HepG2 (cell line): ENCODE results near the gene GCNT4. TPM values are rescaled to one million over a fixed set of nuclear protein-coding genes. Genes with fewer than 3 reads are reported as not detected.

Source experiments
- ATAC-seq: fragments of 200-7000 bp; cut with Tn5 transposase; 3 replicates; pipeline ENCODE4 v1.9.1; 2020; ENCODE audit warnings: mild to moderate bottlenecking, moderate library complexity
- BruUV-seq: library from RNA; stranded (reverse); fragments of 400-500 nt; replicated peaks from 2 replicates; lab custom pipeline; 2021; lab: Mats Ljungman, UMichigan
- CTCF ChIA-PET: fragments of 300-600 bp; formaldehyde crosslinking; extraction: SDS; loops from one replicate; lab custom pipeline; 2021; ENCODE audit warnings: low total read pairs, inconsistent platforms, low intra/inter-chr PET ratio; lab: Yijun Ruan, JAX
- POLR2A ChIA-PET: fragments of 350-600 bp; sonication (Branson Sonifier 250); formaldehyde crosslinking; loops from one replicate; lab custom pipeline; 2020; ENCODE audit warnings: antibody characterized with exemption, inconsistent platforms; lab: Yijun Ruan, JAX
- DNase-seq: peaks from one replicate; pipeline ENCODE4 v3.0.0-alpha.2; 2015; ENCODE audit warnings: low spot score
- FAIRE-seq: peaks from 3 replicates; lab custom pipeline; 2011; peaks lifted over from hg19 to GRCh38; lab: Jason Lieb, UNC
- H2AFZ ChIP-seq: one replicate; pipeline ENCODE4 v1.6.1; 2011; ENCODE audit warnings: low read length, inconsistent platforms
- H3K27ac ChIP-seq: fragments of 300-600 bp; 3 replicates; pipeline ENCODE4 v1.8.0; 2011; ENCODE audit warnings: mixed run types, mild to moderate bottlenecking, mixed read lengths, low read length, inconsistent platforms; ENCODE audit not compliant: insufficient read depth; ENCODE audit errors: extremely low read length
- H3K27me3 ChIP-seq, 2 experiments: fragments of 200-600 bp in 1 of 2; 2 replicates in 1 of 2; 3 replicates in 1 of 2; pipeline versions ENCODE4 v1.6.0 to v1.8.0; 2011; ENCODE audit warnings: low read length in 2 of 2, mild to moderate bottlenecking in 2 of 2, moderate library complexity in 2 of 2, inconsistent platforms in 1 of 2; ENCODE audit not compliant: insufficient read depth in 2 of 2, control insufficient read depth in 1 of 2
- H3K36me3 ChIP-seq, 2 experiments: fragments of 200-600 bp in 1 of 2; replicated peaks in 1 of 2; 2 replicates in 1 of 2; 3 replicates in 1 of 2; pipeline versions ENCODE4 v1.5.1 to v1.8.0; 2011; ENCODE audit warnings: low read length in 2 of 2, inconsistent platforms in 1 of 2; ENCODE audit not compliant: insufficient read depth in 2 of 2, control insufficient read depth in 1 of 2
- H3K4me1 ChIP-seq: 2 replicates; pipeline ENCODE4 v1.5.1; 2012; ENCODE audit warnings: low read length, inconsistent platforms; ENCODE audit not compliant: insufficient read depth
- H3K4me2 ChIP-seq: 2 replicates; pipeline ENCODE4 v1.6.0; 2011; ENCODE audit warnings: low read depth, low read length, inconsistent platforms
- H3K4me3 ChIP-seq, 3 experiments: fragments of 200-600 bp in 1 of 3; sonication (generic), shearing (Covaris generic) in 1 of 3; replicated peaks in 1 of 3; 2 replicates each; pipeline ENCODE4 v1.5.1; 2011 to 2016; ENCODE audit warnings: low read length in 3 of 3, inconsistent platforms in 2 of 3, low read depth in 2 of 3, mild to moderate bottlenecking in 2 of 3, control low read depth in 1 of 3, mixed read lengths in 1 of 3; ENCODE audit not compliant: insufficient read depth in 1 of 3
- H3K79me2 ChIP-seq: one replicate; pipeline ENCODE4 v1.6.1; 2011; ENCODE audit warnings: low read length, inconsistent platforms; ENCODE audit not compliant: insufficient read depth
- H3K9ac ChIP-seq: 2 replicates; pipeline ENCODE4 v1.6.0; 2011; ENCODE audit warnings: mild to moderate bottlenecking, low read depth, low read length, inconsistent platforms; ENCODE audit not compliant: insufficient read depth
- H3K9me3 ChIP-seq: 2 replicates; pipeline ENCODE4 v1.5.1; 2012; ENCODE audit warnings: mild to moderate bottlenecking, low read length
- H4K20me1 ChIP-seq: 2 replicates; pipeline ENCODE4 v1.6.0; 2011; ENCODE audit warnings: inconsistent platforms, mild to moderate bottlenecking, low read length, moderate library complexity; ENCODE audit not compliant: insufficient read depth
- DNMT3B ChIP-seq: conservative IDR thresholded peaks from 2 replicates; pipeline ENCODE4 v1.6.1; 2016; ENCODE audit warnings: missing biosample characterization, control low read depth
- HES4 ChIP-seq: sonication (generic); formaldehyde crosslinking; IDR thresholded peaks from 2 replicates; pipeline ENCODE4 v1.9.0; 2021; ENCODE audit warnings: mild to moderate bottlenecking, missing genetic modification reagents, borderline replicate concordance
- HMGA1 ChIP-seq: sonication (generic); formaldehyde crosslinking; conservative IDR thresholded peaks from 2 replicates; pipeline ENCODE4 v1.4.0; 2020; ENCODE audit warnings: missing genetic modification reagents
- HOXA9 ChIP-seq: sonication (generic); formaldehyde crosslinking; IDR thresholded peaks from 2 replicates; pipeline ENCODE4 v1.8.1; 2022; ENCODE audit warnings: missing genetic modification reagents, mild to moderate bottlenecking, moderate library complexity, borderline replicate concordance
- MBD4 ChIP-seq: IDR thresholded peaks from 2 replicates; pipeline ENCODE4 v1.6.1; 2012; ENCODE audit warnings: low read length, inconsistent platforms, borderline replicate concordance
- WGBS: methylation state at CpG from one replicate; pipeline ENCODE4 v1.1.6; 2017; ENCODE audit warnings: low lambda C conversion rate; 5-methylcytosine and 5-hydroxymethylcytosine counted together
- in situ Hi-C: cut with HindIII; loops from 2 replicates; pipeline ENCODE4 v1.10.0; 2017; ENCODE audit warnings: low pct_unique_long_range_greater_than_20kb; ENCODE audit not compliant: extremely low pct_ligation_motif_present
- intact Hi-C: fragments of 100-400 bp; cut with micrococcal nuclease; formaldehyde crosslinking; loops from one replicate; pipeline ENCODE4 v1.10.0; 2022; ENCODE audit not compliant: unreplicated experiment
- polyA plus RNA-seq, 8 experiments: library from polyadenylated mRNA; depleted of rRNA in 3 of 8; stranded (reverse) in 7 of 8; unstranded in 1 of 8; fragments of >200 nt; fragmentation: Illumina TruSeq in 4 of 8; extraction: Trizol in 4 of 8; gene quantifications; 2 replicates each; pipeline versions ENCODE4 v1.2.1 to v1.2.3, GENCODE V29; 2011 to 2016; ENCODE audit warnings: low read depth in 4 of 8, missing spikeins in 1 of 8, mixed read lengths in 1 of 8; ENCODE audit not compliant: insufficient read depth in 1 of 8
- total RNA-seq, 5 experiments: library from RNA; depleted of rRNA; stranded (reverse); fragments of >200 nt; fragmentation: Illumina TruSeq; extraction: Trizol; gene quantifications; 2 replicates each; pipeline ENCODE4 v1.2.3, GENCODE V29; 2016; ENCODE audit warnings: low read depth in 1 of 5
- TF ChIP-seq, protein P1 (sequence below): sonication (generic); formaldehyde crosslinking; IDR thresholded peaks from 2 replicates; pipeline ENCODE4 v1.9.0; 2021; ENCODE audit warnings: missing genetic modification reagents, borderline replicate concordance
- TF ChIP-seq, protein P2 (sequence below): sonication (generic); formaldehyde crosslinking; IDR thresholded peaks from 2 replicates; pipeline ENCODE4 v1.4.0; 2020; ENCODE audit warnings: low read depth, mild to moderate bottlenecking, missing genetic modification reagents
- TF ChIP-seq, protein P3 (sequence below): sonication (generic); formaldehyde crosslinking; IDR thresholded peaks from 2 replicates; pipeline ENCODE4 v1.5.1; 2020; ENCODE audit warnings: mild to moderate bottlenecking, missing genetic modification reagents, borderline replicate concordance
- TF ChIP-seq, protein P4 (sequence below): sonication (generic); formaldehyde crosslinking; IDR thresholded peaks from 2 replicates; pipeline ENCODE4 v1.4.0; 2020; ENCODE audit warnings: mild to moderate bottlenecking, missing genetic modification reagents
- TF ChIP-seq, protein P5 (sequence below): sonication (generic); formaldehyde crosslinking; IDR thresholded peaks from 2 replicates; pipeline ENCODE4 v1.8.0; 2022; ENCODE audit warnings: mild to moderate bottlenecking, missing genetic modification reagents

Gene GCNT4
- total and polyA plus RNA-seq, 2 of the 13 experiments (the other 11 are each of a cell fraction or from before 2014, with no cell fraction given): 0.22 to 0.38 TPM

DNA sequence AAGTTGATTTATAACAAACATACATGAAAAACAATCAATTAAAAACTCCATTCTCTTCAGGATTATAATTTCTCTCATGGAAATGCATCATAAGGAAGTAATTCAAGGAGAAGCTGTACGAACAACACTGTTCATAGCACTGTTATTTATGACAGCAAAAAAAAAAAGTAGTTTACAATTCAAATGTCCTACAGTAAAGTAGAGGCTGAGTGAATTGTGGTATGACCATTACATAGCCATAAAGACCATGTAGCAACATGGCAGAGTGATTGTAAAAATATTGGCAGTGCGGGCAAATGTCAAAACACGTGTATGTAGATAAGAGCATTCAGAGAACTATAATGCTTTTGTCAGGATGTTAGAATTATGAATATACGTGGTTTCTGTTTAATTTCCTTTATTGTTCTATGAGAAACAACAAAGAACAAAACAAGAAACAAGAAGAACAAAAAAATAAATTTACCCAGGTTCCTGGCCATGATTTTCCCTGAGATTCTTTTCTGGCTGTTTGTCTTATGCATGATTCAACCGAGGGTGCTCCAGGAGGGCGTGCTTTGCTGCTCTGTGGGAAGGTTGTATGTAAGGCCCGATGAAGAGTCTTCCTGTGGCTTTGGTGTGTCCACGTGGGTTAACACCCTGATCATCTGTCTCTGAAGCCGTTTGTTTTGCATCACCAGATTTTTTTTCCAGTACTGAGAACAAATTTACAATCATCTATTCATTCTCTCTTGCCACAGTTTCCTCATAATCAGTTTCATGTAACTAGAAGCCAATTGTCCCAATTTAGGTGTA lies 28.8 kb downstream of the GCNT4 start (continued):
- TF ChIP-seq HES4 (CRISPR knock-in tag) (no peak), HOXA9 (no peak), MBD4 (no peak), HMGA1 (no peak)
- TF ChIP-seq, protein P1, sequence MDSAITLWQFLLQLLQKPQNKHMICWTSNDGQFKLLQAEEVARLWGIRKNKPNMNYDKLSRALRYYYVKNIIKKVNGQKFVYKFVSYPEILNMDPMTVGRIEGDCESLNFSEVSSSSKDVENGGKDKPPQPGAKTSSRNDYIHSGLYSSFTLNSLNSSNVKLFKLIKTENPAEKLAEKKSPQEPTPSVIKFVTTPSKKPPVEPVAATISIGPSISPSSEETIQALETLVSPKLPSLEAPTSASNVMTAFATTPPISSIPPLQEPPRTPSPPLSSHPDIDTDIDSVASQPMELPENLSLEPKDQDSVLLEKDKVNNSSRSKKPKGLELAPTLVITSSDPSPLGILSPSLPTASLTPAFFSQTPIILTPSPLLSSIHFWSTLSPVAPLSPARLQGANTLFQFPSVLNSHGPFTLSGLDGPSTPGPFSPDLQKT (CRISPR knock-in tag): no peak

DNA sequence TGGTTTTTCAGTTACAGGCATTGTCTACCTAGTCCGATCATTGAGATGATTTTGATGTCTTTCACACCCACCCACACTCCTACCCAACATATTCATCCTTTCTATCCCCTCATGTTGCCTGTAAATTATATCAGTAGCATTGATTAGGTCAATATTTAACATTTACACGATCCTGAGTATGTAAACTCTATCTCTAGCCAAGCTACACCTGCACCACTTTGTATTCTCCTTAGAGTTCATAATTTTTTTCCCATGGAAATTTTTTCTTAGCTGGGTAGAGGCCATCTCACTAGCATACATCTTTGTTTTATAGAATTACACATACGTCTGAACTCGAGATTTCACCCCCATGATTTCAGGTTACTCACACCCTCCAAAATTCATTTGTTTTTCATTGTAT lies 30.6 kb downstream of the GCNT4 start:
- H3K4me1 ChIP-seq: peaks cover 25% of the 10 kb centered on the region
- no peaks in the 10 kb centered on the region for H3K79me2 ChIP-seq
- CTCF ChIA-PET: no interaction called here
- H3K4me3 ChIP-seq: no peak overlapping the region
- POLR2A ChIA-PET: no interaction called here
- intact Hi-C loops (no loop called here), in situ Hi-C loops (no loop called here)
- WGBS: 31% methylated on average over 4 of the region's 4 CpGs
- no peak overlapping the region for H2AFZ ChIP-seq
- H3K27ac ChIP-seq: no peak overlapping the region
- H3K27me3 ChIP-seq: no peaks in the 10 kb centered on the region
- no TSS peak for BruUV-seq
- no peak for DNase-seq
- no peak for FAIRE-seq
- no peaks in the 10 kb centered on the region for H3K9me3 ChIP-seq
- H3K9ac ChIP-seq: no peak overlapping the region
- H4K20me1 ChIP-seq: no peaks in the 10 kb centered on the region
- H3K36me3 ChIP-seq: no peaks in the 10 kb centered on the region
- no peak overlapping the region for H3K4me2 ChIP-seq
- ATAC-seq: no peak
- TF ChIP-seq, protein P2, sequence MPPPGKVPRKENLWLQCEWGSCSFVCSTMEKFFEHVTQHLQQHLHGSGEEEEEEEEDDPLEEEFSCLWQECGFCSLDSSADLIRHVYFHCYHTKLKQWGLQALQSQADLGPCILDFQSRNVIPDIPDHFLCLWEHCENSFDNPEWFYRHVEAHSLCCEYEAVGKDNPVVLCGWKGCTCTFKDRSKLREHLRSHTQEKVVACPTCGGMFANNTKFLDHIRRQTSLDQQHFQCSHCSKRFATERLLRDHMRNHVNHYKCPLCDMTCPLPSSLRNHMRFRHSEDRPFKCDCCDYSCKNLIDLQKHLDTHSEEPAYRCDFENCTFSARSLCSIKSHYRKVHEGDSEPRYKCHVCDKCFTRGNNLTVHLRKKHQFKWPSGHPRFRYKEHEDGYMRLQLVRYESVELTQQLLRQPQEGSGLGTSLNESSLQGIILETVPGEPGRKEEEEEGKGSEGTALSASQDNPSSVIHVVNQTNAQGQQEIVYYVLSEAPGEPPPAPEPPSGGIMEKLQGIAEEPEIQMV (CRISPR knock-in tag): no peak
- TF ChIP-seq, protein P3, sequence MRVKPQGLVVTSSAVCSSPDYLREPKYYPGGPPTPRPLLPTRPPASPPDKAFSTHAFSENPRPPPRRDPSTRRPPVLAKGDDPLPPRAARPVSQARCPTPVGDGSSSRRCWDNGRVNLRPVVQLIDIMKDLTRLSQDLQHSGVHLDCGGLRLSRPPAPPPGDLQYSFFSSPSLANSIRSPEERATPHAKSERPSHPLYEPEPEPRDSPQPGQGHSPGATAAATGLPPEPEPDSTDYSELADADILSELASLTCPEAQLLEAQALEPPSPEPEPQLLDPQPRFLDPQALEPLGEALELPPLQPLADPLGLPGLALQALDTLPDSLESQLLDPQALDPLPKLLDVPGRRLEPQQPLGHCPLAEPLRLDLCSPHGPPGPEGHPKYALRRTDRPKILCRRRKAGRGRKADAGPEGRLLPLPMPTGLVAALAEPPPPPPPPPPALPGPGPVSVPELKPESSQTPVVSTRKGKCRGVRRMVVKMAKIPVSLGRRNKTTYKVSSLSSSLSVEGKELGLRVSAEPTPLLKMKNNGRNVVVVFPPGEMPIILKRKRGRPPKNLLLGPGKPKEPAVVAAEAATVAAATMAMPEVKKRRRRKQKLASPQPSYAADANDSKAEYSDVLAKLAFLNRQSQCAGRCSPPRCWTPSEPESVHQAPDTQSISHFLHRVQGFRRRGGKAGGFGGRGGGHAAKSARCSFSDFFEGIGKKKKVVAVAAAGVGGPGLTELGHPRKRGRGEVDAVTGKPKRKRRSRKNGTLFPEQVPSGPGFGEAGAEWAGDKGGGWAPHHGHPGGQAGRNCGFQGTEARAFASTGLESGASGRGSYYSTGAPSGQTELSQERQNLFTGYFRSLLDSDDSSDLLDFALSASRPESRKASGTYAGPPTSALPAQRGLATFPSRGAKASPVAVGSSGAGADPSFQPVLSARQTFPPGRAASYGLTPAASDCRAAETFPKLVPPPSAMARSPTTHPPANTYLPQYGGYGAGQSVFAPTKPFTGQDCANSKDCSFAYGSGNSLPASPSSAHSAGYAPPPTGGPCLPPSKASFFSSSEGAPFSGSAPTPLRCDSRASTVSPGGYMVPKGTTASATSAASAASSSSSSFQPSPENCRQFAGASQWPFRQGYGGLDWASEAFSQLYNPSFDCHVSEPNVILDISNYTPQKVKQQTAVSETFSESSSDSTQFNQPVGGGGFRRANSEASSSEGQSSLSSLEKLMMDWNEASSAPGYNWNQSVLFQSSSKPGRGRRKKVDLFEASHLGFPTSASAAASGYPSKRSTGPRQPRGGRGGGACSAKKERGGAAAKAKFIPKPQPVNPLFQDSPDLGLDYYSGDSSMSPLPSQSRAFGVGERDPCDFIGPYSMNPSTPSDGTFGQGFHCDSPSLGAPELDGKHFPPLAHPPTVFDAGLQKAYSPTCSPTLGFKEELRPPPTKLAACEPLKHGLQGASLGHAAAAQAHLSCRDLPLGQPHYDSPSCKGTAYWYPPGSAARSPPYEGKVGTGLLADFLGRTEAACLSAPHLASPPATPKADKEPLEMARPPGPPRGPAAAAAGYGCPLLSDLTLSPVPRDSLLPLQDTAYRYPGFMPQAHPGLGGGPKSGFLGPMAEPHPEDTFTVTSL (CRISPR knock-in tag): peak; percentile 26; the same call in 1 of the 2 replicates
- no peak for TF ChIP-seq DNMT3B (CRISPR knock-in tag)
- TF ChIP-seq, protein P4, sequence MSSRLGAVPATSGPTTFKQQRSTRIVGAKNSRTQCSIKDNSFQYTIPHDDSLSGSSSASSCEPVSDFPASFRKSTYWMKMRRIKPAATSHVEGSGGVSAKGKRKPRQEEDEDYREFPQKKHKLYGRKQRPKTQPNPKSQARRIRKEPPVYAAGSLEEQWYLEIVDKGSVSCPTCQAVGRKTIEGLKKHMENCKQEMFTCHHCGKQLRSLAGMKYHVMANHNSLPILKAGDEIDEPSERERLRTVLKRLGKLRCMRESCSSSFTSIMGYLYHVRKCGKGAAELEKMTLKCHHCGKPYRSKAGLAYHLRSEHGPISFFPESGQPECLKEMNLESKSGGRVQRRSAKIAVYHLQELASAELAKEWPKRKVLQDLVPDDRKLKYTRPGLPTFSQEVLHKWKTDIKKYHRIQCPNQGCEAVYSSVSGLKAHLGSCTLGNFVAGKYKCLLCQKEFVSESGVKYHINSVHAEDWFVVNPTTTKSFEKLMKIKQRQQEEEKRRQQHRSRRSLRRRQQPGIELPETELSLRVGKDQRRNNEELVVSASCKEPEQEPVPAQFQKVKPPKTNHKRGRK (CRISPR knock-in tag): no peak
- TF ChIP-seq, protein P5, sequence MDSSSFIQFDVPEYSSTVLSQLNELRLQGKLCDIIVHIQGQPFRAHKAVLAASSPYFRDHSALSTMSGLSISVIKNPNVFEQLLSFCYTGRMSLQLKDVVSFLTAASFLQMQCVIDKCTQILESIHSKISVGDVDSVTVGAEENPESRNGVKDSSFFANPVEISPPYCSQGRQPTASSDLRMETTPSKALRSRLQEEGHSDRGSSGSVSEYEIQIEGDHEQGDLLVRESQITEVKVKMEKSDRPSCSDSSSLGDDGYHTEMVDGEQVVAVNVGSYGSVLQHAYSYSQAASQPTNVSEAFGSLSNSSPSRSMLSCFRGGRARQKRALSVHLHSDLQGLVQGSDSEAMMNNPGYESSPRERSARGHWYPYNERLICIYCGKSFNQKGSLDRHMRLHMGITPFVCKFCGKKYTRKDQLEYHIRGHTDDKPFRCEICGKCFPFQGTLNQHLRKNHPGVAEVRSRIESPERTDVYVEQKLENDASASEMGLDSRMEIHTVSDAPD: no peak
